ENCODE results near the gene EXOC2.

DNA sequence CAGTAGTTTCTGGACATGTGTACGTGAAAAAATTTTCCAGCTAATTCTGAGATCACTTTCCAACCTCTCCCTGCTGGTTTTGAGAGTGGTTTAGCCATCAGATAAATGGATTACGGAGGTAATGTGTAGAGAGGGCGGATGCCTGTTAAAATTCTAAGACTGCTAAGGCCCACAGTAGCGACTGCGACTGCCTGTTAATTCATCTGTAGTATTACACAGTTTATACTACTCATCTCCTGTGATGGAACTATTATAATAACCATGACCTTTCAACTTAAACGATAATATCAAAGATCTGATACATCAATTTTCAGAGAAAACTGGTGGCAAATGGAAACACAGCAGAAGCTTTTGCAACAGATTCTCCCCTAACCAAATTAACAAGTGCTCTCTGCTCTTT lies 199.1 kb downstream of the EXOC2 start:
- TF ChIP-seq, protein P1, sequence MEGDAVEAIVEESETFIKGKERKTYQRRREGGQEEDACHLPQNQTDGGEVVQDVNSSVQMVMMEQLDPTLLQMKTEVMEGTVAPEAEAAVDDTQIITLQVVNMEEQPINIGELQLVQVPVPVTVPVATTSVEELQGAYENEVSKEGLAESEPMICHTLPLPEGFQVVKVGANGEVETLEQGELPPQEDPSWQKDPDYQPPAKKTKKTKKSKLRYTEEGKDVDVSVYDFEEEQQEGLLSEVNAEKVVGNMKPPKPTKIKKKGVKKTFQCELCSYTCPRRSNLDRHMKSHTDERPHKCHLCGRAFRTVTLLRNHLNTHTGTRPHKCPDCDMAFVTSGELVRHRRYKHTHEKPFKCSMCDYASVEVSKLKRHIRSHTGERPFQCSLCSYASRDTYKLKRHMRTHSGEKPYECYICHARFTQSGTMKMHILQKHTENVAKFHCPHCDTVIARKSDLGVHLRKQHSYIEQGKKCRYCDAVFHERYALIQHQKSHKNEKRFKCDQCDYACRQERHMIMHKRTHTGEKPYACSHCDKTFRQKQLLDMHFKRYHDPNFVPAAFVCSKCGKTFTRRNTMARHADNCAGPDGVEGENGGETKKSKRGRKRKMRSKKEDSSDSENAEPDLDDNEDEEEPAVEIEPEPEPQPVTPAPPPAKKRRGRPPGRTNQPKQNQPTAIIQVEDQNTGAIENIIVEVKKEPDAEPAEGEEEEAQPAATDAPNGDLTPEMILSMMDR (IDR thresholded peaks at IDR 0.05; ENCODE audit: low read depth, low read length): no peak
- no peak for TF ChIP-seq POLR2A (IDR thresholded peaks at IDR 0.05; ENCODE audit: extremely low read depth, insufficient read length)
- TF ChIP-seq, protein P2, sequence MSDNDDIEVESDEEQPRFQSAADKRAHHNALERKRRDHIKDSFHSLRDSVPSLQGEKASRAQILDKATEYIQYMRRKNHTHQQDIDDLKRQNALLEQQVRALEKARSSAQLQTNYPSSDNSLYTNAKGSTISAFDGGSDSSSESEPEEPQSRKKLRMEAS (IDR thresholded peaks at IDR 0.05; ENCODE audit: low read depth, low read length): no peak
- no peak for TF ChIP-seq MYC (IDR thresholded peaks at IDR 0.05; ENCODE audit: low read depth, low read length)
